Transverse colon (tissue), 4 donors: ENCODE measurements around the gene SCMH1. TPM values are rescaled to one million over a fixed set of nuclear protein-coding genes. Genes with fewer than 3 reads are reported as not detected.
"Not testable (repeated sequence)": the region's sequence is repeated elsewhere in the genome, so short reads cannot be mapped to it uniquely, and the experiment has no call there.

Experiments
- DNase-seq: peaks from one replicate; pipeline ENCODE4 v3.0.0-alpha.2; 2019
- H3K27ac ChIP-seq, 4 donors: fragments of 200-600 bp; sonication (generic); 2 replicates each; pipeline ENCODE4 v1.5.1; 2016 to 2018; ENCODE audit warnings: inconsistent platforms in 4 of 4
- H3K27me3 ChIP-seq: fragments of 200-600 bp; sonication (generic); 2 replicates; pipeline ENCODE4 v1.5.1; 2017; ENCODE audit warnings: inconsistent platforms
- H3K36me3 ChIP-seq, 4 donors: fragments of 200-600 bp; sonication (generic); 2 replicates each; pipeline ENCODE4 v1.5.1; 2017 to 2019; ENCODE audit warnings: inconsistent platforms in 4 of 4
- H3K4me1 ChIP-seq, 4 donors: fragments of 200-600 bp; sonication (generic); 2 replicates each; pipeline ENCODE4 v1.5.1; 2017 to 2020; ENCODE audit warnings: inconsistent platforms in 4 of 4
- H3K4me3 ChIP-seq, 4 donors: fragments of 200-600 bp; sonication (generic); 1 replicate in 1 of 4; 2 replicates in 3 of 4; pipeline versions ENCODE4 v1.5.1 to v1.6.1; 2017 to 2019; ENCODE audit warnings: inconsistent platforms in 4 of 4
- H3K9me3 ChIP-seq, 2 donors: fragments of 200-600 bp; sonication (generic); 2 replicates each; pipeline ENCODE4 v1.5.1; 2017 to 2019; ENCODE audit warnings: inconsistent platforms in 2 of 2
- CTCF ChIP-seq, 5 experiments: fragments of 200-600 bp in 3 of 5; fragments of 450-650 bp in 2 of 5; sonication (generic) in 3 of 5; IDR thresholded peaks; 1 replicate in 2 of 5; 2 replicates in 3 of 5; pipeline ENCODE4 v1.5.1; 2016 to 2017; ENCODE audit warnings: antibody characterized with exemption in 5 of 5, inconsistent platforms in 3 of 5, mild to moderate bottlenecking in 2 of 5, moderate library complexity in 1 of 5
- EP300 ChIP-seq: sonication (generic); formaldehyde crosslinking; IDR thresholded peaks from one replicate; pipeline ENCODE4 v1.6.1; 2017; ENCODE audit warnings: antibody characterized with exemption, low read depth
- POLR2A ChIP-seq: fragments of 450-650 bp; IDR thresholded peaks from one replicate; pipeline ENCODE4 v1.6.1; 2016; ENCODE audit warnings: antibody characterized with exemption, mild to moderate bottlenecking, moderate library complexity
- POLR2AphosphoS5 ChIP-seq, 3 donors: sonication (generic); formaldehyde crosslinking; IDR thresholded peaks; one replicate each; pipeline ENCODE4 v1.6.1; 2016; ENCODE audit warnings: antibody characterized with exemption in 3 of 3
- WGBS, 2 donors: methylation state at CpG; one replicate each; pipeline ENCODE4 v1.1.5; 2018; ENCODE audit warnings: low coverage in 1 of 2; 5-methylcytosine and 5-hydroxymethylcytosine counted together
- in situ Hi-C, 4 donors: fragments of 200-750 bp; cut with MboI; loops; one replicate each; pipeline versions ENCODE4 v1.15.0 to v1.15.1; 2017; ENCODE audit warnings: low sequenced_read_pairs in 3 of 4, low pct_ligation_motif_present in 1 of 4, low pct_unique_long_range_greater_than_20kb in 1 of 4
- intact Hi-C: fragments of 100-400 bp; cut with DNase I; formaldehyde crosslinking; loops from one replicate; pipeline ENCODE4 v1.15.1; 2023; ENCODE audit warnings: low total_unique reads
- total RNA-seq, 4 donors: library from RNA; depleted of rRNA; stranded (reverse); fragments of >200 nt; gene quantifications; one replicate each; pipeline ENCODE4 v1.1.0, GENCODE V29; 2016

The SCMH1 gene
- total RNA-seq, 4 donors from 2014 or later, result 24.5 to 66.8 (median 49.1) TPM

- H3K9me3 ChIP-seq, result no peaks in the 10 kb centered on the region
- DNase-seq, result no peak
- WGBS, 2 donors, result 40 to 66% methylated on average over 1 of the region's 1 CpG
- H3K27ac ChIP-seq, result peak overlapping the region in 1 of 4 donors; percentile 28
- no peaks in the 10 kb centered on the region for H3K36me3 ChIP-seq
- in situ Hi-C loops (no loop called here), intact Hi-C loops (no loop called here)
- no peak overlapping the region for H3K4me3 ChIP-seq
- no peak for TF ChIP-seq EP300
- TF ChIP-seq POLR2A, result no peak
- TF ChIP-seq POLR2AphosphoS5 (IDR thresholded peaks at IDR 0.05), result no peak
- TF ChIP-seq CTCF (IDR thresholded peaks at IDR 0.05), result no peak
- peaks cover 0 to 8% (median 3%) of the 10 kb centered on the region in 4 donors for H3K4me1 ChIP-seq
- no peaks in the 10 kb centered on the region for H3K27me3 ChIP-seq
Observed at GRCh38 chr1:41192456-41193178, 49.5 kb downstream of the SCMH1 start.

DNA sequence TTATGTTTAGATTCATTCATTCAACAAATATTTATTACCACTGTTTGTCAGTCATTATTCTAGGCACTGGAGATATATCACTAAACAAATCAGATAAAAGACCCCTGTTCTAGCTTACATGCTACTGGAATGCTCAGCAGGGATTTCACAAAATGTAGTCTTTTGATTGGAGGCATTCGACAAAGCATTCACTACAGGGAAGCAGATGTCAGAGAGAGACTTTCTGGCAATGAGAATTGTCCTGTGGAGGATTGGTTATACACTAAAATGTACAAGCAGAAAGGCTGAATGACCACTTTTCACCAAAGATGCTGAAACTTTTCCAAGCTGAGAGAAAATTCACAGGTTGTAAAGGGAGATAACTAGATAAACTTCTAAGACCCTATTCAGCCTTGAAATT, 57.7 kb downstream of the SCMH1 start:
- WGBS, 2 donors, result 75% methylated on average over 1 of the region's 1 CpG; no CpG with 5 or more reads in 1 of the 2 donors
- H3K4me3 ChIP-seq, result no peak overlapping the region
- H3K9me3 ChIP-seq, result no peaks in the 10 kb centered on the region
- in situ Hi-C loops (no loop called here), intact Hi-C loops (no loop called here)
- no peaks in the 10 kb centered on the region for H3K4me1 ChIP-seq
- H3K27me3 ChIP-seq, result no peaks in the 10 kb centered on the region
- no peak for TF ChIP-seq CTCF (IDR thresholded peaks at IDR 0.05)
- no peak for TF ChIP-seq EP300
- TF ChIP-seq POLR2AphosphoS5 (IDR thresholded peaks at IDR 0.05), result no peak
- no peak for TF ChIP-seq POLR2A
- H3K36me3 ChIP-seq, result no peaks in the 10 kb centered on the region
- DNase-seq, result no peak
- no peak overlapping the region for H3K27ac ChIP-seq

DNA sequence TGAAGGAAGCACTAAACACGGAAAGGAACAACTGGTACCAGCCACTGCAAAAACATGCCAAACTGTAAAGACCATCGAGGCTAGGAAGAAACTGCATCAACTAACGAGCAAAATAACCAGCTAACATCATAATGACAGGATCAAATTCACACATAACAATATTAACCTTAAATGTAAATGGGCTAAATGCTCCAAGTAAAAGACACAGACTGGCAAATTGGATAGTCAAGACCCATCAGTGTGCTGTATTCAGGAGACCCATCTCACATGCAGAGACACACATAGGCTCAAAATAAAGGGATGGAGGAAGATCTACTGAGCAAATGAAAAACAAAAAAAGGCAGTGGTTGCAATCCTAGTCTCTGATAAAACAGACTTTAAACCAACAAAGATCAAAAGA, 63.9 kb downstream of the SCMH1 start:
- H3K27ac ChIP-seq, H3K4me3 ChIP-seq, H3K9me3 ChIP-seq, H3K27me3 ChIP-seq, in situ Hi-C loops, H3K4me1 ChIP-seq, intact Hi-C loops, H3K36me3 ChIP-seq, DNase-seq: not testable (repeated sequence)
- WGBS, 2 donors, result 96% methylated on average over 3 of the region's 3 CpGs; no CpG with 5 or more reads in 1 of the 2 donors

GRCh38 chr1:41175546-41175945, 66.6 kb downstream of the SCMH1 start:
- Histone ChIP-seq H3K27me3 (no peaks in the 10 kb centered on the region), H3K9me3 (no peaks in the 10 kb centered on the region), H3K36me3 (no peaks in the 10 kb centered on the region), H3K4me1 (no peaks in the 10 kb centered on the region), H3K4me3 (no peak overlapping the region), H3K27ac (no peak overlapping the region)
- intact Hi-C loops, result no loop called here
- no peak for DNase-seq
- in situ Hi-C loops, result no loop called here
- TF ChIP-seq EP300 (no peak), POLR2A (no peak), CTCF (IDR thresholded peaks at IDR 0.05) (no peak), POLR2AphosphoS5 (IDR thresholded peaks at IDR 0.05) (no peak)

DNA sequence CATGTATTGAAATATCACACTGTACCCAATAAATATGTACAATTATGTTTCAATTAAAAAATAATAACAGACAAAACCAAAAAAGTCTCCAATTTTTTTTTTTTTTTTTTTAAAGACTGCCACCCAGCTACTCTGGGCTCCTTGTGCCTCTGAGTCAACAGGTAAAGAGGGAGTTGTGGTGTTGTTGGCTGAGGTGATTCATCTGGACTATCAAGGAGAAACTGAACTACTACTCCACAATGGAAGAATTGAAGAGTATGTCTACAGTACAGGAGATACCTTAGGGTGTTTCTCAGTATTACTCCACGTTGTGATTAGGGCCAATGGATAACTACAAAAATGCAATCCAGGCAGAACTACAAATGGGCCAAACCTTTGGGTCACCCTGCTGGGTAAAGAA, 67.9 kb downstream of the SCMH1 start:
- H3K36me3 ChIP-seq, result no peaks in the 10 kb centered on the region
- 83% methylated on average over 1 of the region's 1 CpG for WGBS, 2 donors
- no peaks in the 10 kb centered on the region for H3K27me3 ChIP-seq
- intact Hi-C loops, result no loop called here
- in situ Hi-C loops, result no loop called here
- no peaks in the 10 kb centered on the region for H3K9me3 ChIP-seq
- H3K27ac ChIP-seq, result no peak overlapping the region
- H3K4me1 ChIP-seq, result no peaks in the 10 kb centered on the region
- TF ChIP-seq POLR2AphosphoS5 (IDR thresholded peaks at IDR 0.05) (no peak), CTCF (IDR thresholded peaks at IDR 0.05) (no peak), POLR2A (no peak), EP300 (no peak)
- H3K4me3 ChIP-seq, result no peak overlapping the region
- no peak for DNase-seq
